Thymus (tissue), 11 donors: ENCODE results near the gene RALGAPA2. TPM values are rescaled to one million over a fixed set of nuclear protein-coding genes. Genes with fewer than 3 reads are reported as not detected.

Source experiments
- DNase-seq, 9 donors: peaks; one replicate each; pipeline ENCODE4 v3.0.0-alpha.2; 2013; ENCODE audit warnings: low spot score in 9 of 9, low read depth in 6 of 9, missing footprints in 1 of 9
- H3K27ac ChIP-seq, 2 donors: one replicate each; pipeline ENCODE4 v1.5.1; 2013; ENCODE audit warnings: control low read depth in 1 of 2, low read depth in 1 of 2, low read length in 1 of 2, mild to moderate bottlenecking in 1 of 2, moderate library complexity in 1 of 2
- H3K27me3 ChIP-seq, 2 donors: one replicate each; pipeline ENCODE4 v1.5.1; 2013; ENCODE audit warnings: low read length in 1 of 2; ENCODE audit not compliant: control insufficient read depth in 2 of 2, insufficient read depth in 1 of 2
- H3K36me3 ChIP-seq, 2 donors: one replicate each; pipeline ENCODE4 v1.5.1; 2013; ENCODE audit warnings: low read length in 1 of 2, mild to moderate bottlenecking in 1 of 2, moderate library complexity in 1 of 2; ENCODE audit not compliant: control insufficient read depth in 2 of 2, insufficient read depth in 2 of 2
- H3K4me1 ChIP-seq, 2 donors: one replicate each; pipeline ENCODE4 v1.5.1; 2013; ENCODE audit warnings: low read length in 2 of 2; ENCODE audit not compliant: control insufficient read depth in 2 of 2, insufficient read depth in 2 of 2
- H3K4me3 ChIP-seq, 2 donors: one replicate each; pipeline ENCODE4 v1.5.1; 2013; ENCODE audit warnings: low read length in 2 of 2, control low read depth in 1 of 2, mild to moderate bottlenecking in 1 of 2
- H3K9me3 ChIP-seq, 2 donors: one replicate each; pipeline ENCODE4 v1.5.1; 2013; ENCODE audit warnings: low read length in 1 of 2, mild to moderate bottlenecking in 1 of 2; ENCODE audit not compliant: control insufficient read depth in 2 of 2, insufficient read depth in 1 of 2
- WGBS: extraction: QIAGEN DNeasy Blood & Tissue Kit; methylation state at CpG from one replicate; pipeline ENCODE4 v1.1.7; 2013; 5-methylcytosine and 5-hydroxymethylcytosine counted together
- polyA plus RNA-seq: library from polyadenylated mRNA; stranded (reverse); fragments of 200-250 nt; gene quantifications from one replicate; pipeline ENCODE4 v1.2.3, GENCODE V29; 2013
- total RNA-seq: library from RNA; stranded (reverse); fragments of 120-200 nt; gene quantifications from one replicate; pipeline ENCODE4 v1.2.4, GENCODE V29; 2013
- donor health status: healthy.

RALGAPA2 gene
- total and polyA plus RNA-seq, 2 donors, result 9.0 to 10.3 TPM

DNA sequence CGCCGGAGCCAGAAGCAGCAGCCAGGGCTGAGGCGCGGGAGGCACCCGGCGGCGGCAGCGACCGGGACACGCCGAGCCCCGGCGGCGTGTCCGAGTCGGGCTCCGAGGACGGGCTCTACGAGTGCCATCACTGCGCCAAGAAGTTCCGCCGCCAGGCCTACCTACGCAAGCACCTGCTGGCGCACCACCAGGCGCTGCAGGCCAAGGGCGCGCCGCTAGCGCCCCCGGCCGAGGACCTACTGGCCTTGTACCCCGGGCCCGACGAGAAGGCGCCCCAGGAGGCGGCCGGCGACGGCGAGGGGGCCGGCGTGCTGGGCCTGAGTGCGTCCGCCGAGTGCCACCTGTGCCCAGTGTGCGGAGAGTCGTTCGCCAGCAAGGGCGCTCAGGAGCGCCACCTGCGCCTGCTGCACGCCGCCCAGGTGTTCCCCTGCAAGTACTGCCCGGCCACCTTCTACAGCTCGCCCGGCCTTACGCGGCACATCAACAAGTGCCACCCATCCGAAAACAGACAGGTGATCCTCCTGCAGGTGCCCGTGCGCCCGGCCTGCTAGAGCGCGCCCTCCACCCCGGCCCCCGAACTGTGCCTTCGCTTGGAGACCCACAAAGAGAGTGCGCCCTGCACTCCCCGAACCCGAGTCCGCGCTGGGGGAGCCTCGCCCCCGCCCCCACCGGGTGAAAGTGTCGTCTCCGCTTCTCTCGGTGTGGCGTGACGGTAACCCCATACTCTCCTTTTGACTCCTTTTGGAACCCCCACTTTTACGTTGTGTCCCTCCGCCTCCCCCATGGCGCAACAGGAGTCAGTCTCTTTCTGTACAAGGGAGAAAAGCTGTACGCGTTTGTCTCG lies 343.0 kb downstream of the RALGAPA2 start:
- DNase-seq, result peak in 1 of 9 donors; percentile 45
- Histone ChIP-seq H3K9me3 (peaks cover 0 to 9% of the 10 kb centered on the region in 2 donors), H3K4me1 (peaks cover 3 to 21% of the 10 kb centered on the region in 2 donors), H3K4me3 (peak overlapping the region; percentile 24 to 49), H3K36me3 (no peaks in the 10 kb centered on the region), H3K27me3 (peaks cover 78 to 96% of the 10 kb centered on the region in 2 donors), H3K27ac (no peak overlapping the region)
- WGBS, result 4% methylated on average over 86 of the region's 86 CpGs

- under 1% methylated on average over 130 of the region's 130 CpGs for WGBS
These were observed 343.8 kb downstream of the RALGAPA2 start for GRCh38 chr20:20368418-20369249.

GRCh38 chr20:20367575-20368417 lies 344.6 kb downstream of the RALGAPA2 start, which contains the start of gene INSM1:
Gene INSM1 (plus strand): TSS chr20:20368104. CDS start chr20:20368268, 164 bp downstream.
- H3K4me1 ChIP-seq, result peaks cover 3 to 26% of the 10 kb centered on the region in 2 donors
- peaks cover 0 to 9% of the 10 kb centered on the region in 2 donors for H3K9me3 ChIP-seq
- peak in 1 of 9 donors; percentile 24 for DNase-seq
- WGBS, result 1% methylated on average over 108 of the region's 108 CpGs
- H3K36me3 ChIP-seq, result no peaks in the 10 kb centered on the region
- peak within 1 kb of the TSS in 1 of 2 donors; percentile 49 for H3K4me3 ChIP-seq
- H3K27me3 ChIP-seq, result peaks cover 89 to 97% of the 10 kb centered on the region in 2 donors
- H3K27ac ChIP-seq, result no peak within 1 kb of the TSS

More at GRCh38 chr20:20368418-20369249, 343.8 kb downstream of the RALGAPA2 start:
- Histone ChIP-seq H3K9me3 (peaks cover 0 to 9% of the 10 kb centered on the region in 2 donors), H3K27ac (no peak overlapping the region), H3K36me3 (no peaks in the 10 kb centered on the region), H3K27me3 (peaks cover 84 to 97% of the 10 kb centered on the region in 2 donors), H3K4me1 (peaks cover 3 to 24% of the 10 kb centered on the region in 2 donors), H3K4me3 (peak overlapping the region in 1 of 2 donors; percentile 49)
- peak in 1 of 9 donors; percentile 34 for DNase-seq

DNA sequence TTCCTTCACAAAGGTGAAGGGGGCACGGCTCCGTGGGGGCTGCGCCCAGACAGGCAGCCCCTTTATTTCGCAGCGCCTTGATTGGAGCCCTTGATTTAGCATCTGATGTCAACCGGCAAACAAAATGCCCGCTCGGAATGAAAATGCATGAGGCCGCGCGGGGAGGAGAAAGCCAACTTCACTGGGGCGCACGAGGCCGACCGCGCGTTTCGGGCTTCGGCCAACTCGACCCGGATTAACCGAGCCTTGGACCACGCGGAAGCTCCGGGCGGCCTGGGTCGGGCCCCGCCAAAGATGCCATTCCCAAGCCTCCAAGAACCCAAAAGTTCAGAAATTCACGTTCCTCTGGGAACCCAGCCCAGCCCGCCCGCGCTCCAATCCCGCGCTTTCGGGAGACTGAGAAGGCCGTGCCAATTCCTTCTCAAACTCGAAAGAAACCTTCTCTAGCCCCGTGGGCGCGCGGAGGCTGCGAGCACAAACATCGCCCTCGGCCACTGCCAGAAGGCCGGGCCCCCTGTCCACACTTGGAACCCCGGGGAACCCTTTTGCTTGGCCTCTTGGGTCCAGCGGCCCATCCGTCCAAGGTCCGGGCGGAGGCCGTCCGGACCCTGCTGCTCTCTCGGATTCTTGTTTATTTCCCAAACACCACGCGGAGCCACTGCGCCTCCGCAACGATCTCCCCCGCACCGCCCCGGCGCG lies 345.4 kb downstream of the RALGAPA2 start:
- no peak for DNase-seq

DNA sequence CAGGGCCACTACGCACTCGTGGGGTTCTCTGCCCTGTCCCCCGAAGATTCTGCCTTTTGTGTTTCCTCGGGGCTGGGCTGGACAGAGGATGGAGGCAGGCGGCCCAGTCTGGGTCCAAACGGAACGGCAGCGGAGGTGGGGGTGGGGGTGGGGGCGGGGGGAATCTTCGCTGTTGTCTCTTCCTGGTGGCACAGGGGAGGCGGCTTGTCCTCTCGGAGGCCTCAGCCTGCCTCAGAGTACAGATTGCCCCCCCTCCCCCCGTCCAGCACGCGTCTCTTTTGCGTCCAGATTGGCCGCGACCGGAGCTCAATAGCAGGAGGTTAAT lies 345.9 kb downstream of the RALGAPA2 start:
- Histone ChIP-seq H3K4me1 (peaks cover 3 to 28% of the 10 kb centered on the region in 2 donors), H3K36me3 (no peaks in the 10 kb centered on the region), H3K27ac (no peak overlapping the region), H3K4me3 (no peak overlapping the region), H3K27me3 (peaks cover 91 to 98% of the 10 kb centered on the region in 2 donors), H3K9me3 (peaks cover 0 to 9% of the 10 kb centered on the region in 2 donors)
- 9% methylated on average over 19 of the region's 19 CpGs for WGBS
- DNase-seq, result no peak

More for the DNA sequence above, 345.4 kb downstream of the RALGAPA2 start:
- Histone ChIP-seq H3K27ac (no peak overlapping the region), H3K4me1 (peaks cover 3 to 28% of the 10 kb centered on the region in 2 donors), H3K9me3 (peaks cover 0 to 9% of the 10 kb centered on the region in 2 donors), H3K27me3 (peaks cover 91 to 98% of the 10 kb centered on the region in 2 donors), H3K36me3 (no peaks in the 10 kb centered on the region), H3K4me3 (peak overlapping the region in 1 of 2 donors; percentile 49)
- WGBS, result 3% methylated on average over 63 of the region's 63 CpGs

- DNase-seq, result no peak
- 14% methylated on average over 18 of the region's 18 CpGs for WGBS
- peaks cover 3 to 28% of the 10 kb centered on the region in 2 donors for H3K4me1 ChIP-seq
These were observed 346.8 kb downstream of the RALGAPA2 start for GRCh38 chr20:20365480-20366161.

DNA sequence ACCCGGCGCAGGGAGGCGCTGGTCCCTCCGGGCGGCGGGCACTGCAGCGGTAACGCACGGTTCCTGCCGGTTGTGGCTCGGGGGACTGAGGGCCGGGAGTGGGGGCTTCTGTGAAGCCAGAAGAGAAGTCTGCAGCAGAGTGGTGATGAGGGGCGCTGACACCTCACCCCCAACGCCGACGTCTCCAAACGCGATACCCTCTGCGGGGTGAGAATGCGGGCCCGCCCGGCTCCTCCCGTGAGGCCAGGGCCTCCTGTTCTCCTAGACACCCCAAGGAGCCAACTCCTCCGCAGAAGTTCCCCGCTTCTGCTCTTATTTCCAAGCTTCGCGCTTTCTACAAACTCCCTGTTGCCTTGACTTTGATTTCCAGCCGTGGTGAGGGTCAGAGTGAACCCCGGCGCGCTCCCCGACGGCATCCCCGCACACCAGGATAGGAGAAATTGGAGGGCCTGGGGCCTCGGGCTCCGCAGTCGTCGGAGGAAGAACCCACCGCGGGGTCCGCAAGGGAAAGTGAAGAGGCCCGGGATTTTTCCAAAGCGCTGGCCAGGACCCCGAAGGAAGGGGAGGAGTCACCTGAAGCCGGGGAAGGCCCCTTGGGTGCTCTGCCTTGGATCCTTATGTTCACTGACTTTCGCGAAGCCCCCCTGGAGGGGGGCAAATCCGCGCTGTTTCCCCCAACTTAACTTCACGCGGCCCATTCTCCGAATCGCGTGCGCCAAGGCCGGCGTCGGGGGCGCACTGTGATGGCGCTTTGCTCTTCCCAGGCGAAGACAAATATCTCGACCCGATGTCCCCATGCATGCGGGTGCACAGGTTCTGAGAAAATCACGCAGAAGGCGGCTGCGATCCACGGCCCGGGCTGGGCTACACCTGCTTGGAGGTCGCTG lies 347.6 kb downstream of the RALGAPA2 start:
- no peak overlapping the region for H3K27ac ChIP-seq
- WGBS, result 8% methylated on average over 70 of the region's 70 CpGs
- no peaks in the 10 kb centered on the region for H3K36me3 ChIP-seq
- peaks cover 86 to 97% of the 10 kb centered on the region in 2 donors for H3K27me3 ChIP-seq
- no peak for DNase-seq
- peaks cover 0 to 9% of the 10 kb centered on the region in 2 donors for H3K9me3 ChIP-seq
- no peak overlapping the region for H3K4me3 ChIP-seq
- H3K4me1 ChIP-seq, result peaks cover 3 to 26% of the 10 kb centered on the region in 2 donors

More at GRCh38 chr20:20365480-20366161, 346.8 kb downstream of the RALGAPA2 start:
- Histone ChIP-seq H3K9me3 (peaks cover 0 to 9% of the 10 kb centered on the region in 2 donors), H3K36me3 (no peaks in the 10 kb centered on the region), H3K27me3 (peaks cover 93 to 98% of the 10 kb centered on the region in 2 donors), H3K4me3 (no peak overlapping the region), H3K27ac (no peak overlapping the region)
